ENCODE results near the gene P2RX2.

P2RX2 gene

DNA sequence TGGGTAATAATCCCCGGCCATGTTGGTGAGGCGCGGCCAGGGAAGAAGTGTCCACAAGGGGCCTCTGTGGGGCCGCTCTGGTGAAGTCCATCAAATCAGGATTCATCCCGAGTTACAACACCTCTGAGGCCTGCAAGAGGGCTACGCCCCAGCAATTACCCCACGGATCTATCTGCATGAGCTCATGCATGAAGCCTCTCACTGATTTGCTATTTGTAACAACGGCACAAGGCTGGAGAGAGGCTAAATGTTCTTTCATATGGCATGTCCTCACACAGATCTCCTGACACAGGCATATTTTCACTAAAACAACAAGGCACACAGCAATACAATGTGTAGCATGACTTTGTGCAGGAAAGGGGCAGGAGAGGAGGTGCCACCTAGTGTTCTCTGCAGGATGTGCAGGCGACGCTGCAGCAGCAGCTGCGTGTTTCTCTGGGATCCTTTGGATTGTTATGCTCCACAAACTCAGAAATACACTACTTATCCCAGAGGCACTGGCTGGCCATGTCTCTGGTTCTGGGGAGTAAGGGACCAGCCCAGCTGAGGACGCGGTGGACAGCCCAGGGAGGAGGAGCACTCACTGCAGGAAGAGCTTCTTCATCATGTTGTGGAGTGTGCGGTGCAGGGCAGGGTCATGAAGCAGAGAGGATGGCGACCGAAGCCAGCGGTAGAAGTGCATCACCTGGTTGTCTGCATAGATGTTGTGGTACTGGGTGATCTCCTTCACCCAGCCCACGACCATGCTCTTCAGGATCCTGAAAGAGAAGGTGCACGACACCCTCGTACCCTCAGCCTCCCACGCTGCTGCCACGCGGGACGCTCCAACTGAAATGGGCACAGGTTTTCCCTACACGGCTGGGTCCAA is 20.2 kb downstream of the P2RX2 start:
- no peak for DNase-seq (ENCODE audit: low read depth)

GRCh38 chr12:132639956-132640520 is 21.5 kb downstream of the P2RX2 start:
- no peak for DNase-seq (ENCODE audit: low read depth)

- DNase-seq (ENCODE audit: low read depth), result no peak
These were observed 22.4 kb downstream of the P2RX2 start for GRCh38 chr12:132640936-132641335.

GRCh38 chr12:132641811-132642650 is 23.5 kb downstream of the P2RX2 start:
- no peak for DNase-seq (ENCODE audit: low read depth)

GRCh38 chr12:132642846-132643835 is 24.6 kb downstream of the P2RX2 start:
- DNase-seq (ENCODE audit: low read depth), result no peak

DNA sequence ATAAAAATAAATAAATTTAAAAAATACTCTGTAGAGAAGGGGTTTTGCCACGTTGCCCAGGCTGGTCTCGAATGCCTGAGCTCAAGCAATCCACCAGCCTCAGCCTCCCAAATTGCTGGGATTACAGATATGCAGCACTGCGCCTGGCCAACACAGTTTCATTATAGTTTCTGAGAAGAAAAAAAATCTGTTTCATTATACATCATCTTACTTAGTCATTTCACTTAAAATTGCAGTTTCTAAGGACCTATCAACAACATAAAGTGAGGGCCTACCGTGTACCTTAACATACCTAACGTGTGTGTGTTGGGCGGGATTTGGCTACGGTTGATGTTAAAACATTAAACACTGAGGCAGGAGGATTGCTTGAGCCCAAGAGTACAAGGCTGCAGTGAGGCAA is 28.3 kb downstream of the P2RX2 start:
- no peak for DNase-seq (ENCODE audit: low read depth)

DNA sequence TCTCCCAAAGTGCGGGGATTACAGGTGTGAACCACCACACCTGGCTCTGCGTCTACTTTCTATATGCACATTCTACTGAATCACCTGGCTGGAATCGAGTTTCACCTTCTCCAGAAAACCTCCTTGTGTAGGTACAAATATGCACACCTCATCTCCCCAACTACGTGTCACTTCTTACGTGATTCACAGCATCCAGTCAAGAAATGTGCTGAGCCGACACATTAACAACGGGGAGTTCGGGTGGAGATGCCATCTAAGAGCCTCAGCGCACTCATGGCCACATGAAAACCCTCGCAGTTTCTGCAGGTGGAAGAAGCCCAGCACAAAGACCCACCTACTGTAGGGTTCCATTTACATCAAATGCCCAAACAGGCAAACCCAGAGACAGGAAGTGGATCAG is 29.3 kb downstream of the P2RX2 start:
- no peak for DNase-seq (ENCODE audit: low read depth)

GRCh38 chr12:132648616-132649225 is 30.1 kb downstream of the P2RX2 start:
- DNase-seq (ENCODE audit: low read depth), result no peak

DNA sequence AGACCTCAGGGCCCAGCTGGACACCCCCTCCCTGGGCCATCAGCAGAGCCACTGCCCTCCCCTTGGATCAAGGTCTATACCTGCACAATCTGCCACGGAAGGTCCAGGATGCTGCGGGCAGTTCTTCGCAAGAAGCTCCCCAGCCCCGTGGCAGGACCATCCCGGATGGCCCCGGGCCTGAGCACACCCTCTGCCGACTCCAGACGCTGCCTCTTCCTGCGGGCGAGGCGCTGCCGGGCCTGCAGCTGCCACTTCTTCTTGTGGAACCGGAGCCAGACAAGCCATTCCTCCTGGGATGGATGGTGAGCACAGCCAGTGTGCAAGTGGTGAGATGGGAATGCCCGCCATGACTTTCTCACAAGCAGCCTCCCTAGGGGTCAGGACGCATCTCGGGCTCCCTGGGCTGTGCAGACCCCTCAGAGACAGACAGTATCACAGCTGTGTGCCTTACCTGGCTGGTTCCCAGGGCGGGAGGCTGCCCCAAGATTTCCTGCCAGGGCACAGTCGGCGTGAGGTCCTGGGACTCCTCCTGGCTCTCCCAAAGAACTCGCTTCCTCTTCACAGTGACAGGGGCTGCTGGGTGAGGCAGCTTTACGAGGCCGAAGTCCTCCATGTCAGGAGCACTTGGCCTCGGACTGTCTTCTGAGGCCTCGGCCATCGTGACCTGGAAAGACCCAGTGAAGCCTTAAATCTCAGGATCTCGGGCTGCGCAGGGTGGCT is 30.8 kb downstream of the P2RX2 start:
- no peak for DNase-seq (ENCODE audit: low read depth)

GRCh38 chr12:132651444-132652100 is 33.0 kb downstream of the P2RX2 start:
- DNase-seq (ENCODE audit: low read depth), result no peak

DNA sequence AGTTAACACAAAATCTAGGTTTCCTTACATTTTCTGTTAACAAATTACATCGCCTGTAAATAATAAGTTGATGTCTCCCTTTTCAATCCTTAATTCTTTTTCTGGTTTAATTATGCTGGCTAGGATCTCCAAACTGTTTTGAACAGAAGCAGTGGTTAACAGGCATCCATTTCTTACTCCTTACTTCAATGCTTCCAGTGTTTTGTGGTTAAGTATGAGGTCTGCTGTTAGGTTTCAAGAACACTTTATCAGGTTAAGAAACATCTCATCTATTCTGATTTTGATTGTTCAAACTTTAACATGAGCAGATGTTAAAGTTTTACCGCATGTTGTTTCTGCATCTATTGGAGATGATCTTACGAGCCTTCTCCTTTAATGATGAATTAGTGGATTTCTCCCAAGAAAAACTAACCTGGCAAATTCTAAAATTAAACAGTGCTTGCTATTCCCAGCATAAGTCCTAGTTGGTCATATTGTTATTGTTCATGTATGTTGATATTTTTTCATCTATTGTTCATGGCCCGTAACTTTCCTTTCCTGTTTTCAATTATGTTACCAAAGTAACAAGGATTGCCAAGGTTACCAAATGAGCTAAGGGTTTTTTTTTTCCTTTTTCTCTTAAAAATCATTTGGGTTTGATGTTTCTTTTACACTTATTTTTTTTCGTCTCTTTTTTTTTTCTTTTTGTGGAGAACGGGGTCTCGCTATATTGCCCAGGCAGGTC is 35.2 kb downstream of the P2RX2 start:
- DNase-seq (ENCODE audit: low read depth), result no peak

DNA sequence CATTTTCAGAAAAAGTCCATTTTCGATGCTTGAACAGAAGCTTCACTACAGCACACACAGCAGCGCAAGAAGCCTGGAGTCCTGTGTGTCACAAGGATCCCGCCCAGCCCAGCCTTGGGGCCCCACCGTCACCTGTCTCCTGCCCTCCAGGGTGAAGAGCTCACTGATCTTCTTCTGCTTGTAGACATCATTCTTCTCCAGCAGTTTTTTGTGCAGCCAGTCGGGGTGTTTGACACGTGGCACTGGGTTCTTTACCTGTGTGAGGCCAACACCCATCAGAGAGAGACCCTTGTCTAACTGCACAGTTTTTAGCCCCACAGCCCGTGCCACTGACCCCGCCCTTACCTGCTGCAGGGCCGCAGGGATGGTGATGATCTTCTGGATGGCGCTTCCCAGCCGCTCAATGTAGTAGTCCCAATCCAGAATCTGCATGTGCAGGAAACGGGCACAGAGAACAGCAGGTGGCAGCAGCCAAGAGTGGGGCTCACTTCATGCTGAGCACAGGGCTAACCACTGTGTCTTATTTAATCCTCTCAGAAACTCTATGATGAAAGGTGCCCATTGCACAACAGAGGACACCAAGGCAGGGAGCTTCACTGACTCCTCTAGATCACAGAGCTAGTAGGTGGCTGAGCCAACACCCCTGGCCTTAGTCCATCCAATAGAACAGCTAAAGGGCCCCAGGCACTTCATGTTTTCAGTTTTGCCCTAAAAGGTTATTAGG is 38.6 kb downstream of the P2RX2 start:
- DNase-seq (ENCODE audit: low read depth), result no peak

GRCh38 chr12:132658149-132658894 is 39.7 kb downstream of the P2RX2 start:
- DNase-seq (ENCODE audit: low read depth), result no peak

GRCh38 chr12:132659146-132659545 is 40.6 kb downstream of the P2RX2 start:
- DNase-seq (ENCODE audit: low read depth), result no peak

GRCh38 chr12:132660052-132660451 is 41.5 kb downstream of the P2RX2 start:
- DNase-seq (ENCODE audit: low read depth), result no peak

GRCh38 chr12:132660996-132661395 is 42.4 kb downstream of the P2RX2 start:
- DNase-seq (ENCODE audit: low read depth), result no peak

- DNase-seq (ENCODE audit: low read depth), result no peak
These were observed 43.4 kb downstream of the P2RX2 start for GRCh38 chr12:132661972-132662371.
